ENCODE results near the gene ASCL3.
"Not testable (repeated sequence)": the region's sequence is repeated elsewhere in the genome, so short reads cannot be mapped to it uniquely, and the experiment has no call there.

The ASCL3 gene

DNA sequence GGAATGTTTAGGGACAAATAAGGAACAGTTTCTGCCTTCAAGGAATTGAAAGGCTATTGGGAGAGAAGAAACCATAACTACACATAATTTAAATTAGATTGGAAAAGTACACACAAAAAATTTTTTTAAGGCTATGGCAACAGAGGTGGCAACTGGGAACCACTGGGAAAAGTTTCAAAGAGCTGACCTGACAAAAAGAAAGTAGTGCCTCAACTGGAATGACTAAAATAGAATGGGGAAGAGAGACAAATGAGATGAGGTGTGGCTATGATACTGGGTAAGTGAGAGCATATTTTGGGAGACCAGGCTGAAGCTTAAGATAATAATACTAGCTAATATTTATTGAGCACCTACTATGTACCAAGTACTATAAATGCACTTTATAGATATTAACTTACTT lies 34.7 kb downstream of the ASCL3 start:
- DNase-seq: no peak

GRCh38 chr11:8907116-8907515 lies 35.7 kb downstream of the ASCL3 start:
- DNase-seq: no peak

- no peak for DNase-seq
Measured at GRCh38 chr11:8905528-8906165, 37.2 kb downstream of the ASCL3 start.

GRCh38 chr11:8899119-8899753 lies 43.6 kb downstream of the ASCL3 start:
- no peak for DNase-seq

DNA sequence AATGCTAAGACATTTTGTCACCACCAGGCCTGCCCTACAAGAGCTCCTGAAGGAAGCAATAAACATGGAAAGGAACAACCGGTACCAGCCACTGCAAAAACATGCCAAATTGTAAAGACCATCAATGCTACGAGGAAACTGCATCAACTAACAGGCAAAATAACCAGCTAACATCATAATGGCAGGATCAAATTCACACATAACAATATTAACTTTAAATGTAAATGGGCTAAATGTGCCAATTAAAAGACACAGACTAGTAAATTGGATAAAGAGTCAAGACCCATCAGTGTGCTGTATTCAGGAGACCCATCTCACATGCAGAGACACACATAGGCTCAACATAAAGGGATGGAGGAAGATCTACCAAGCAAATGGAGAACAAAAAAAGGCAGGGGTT lies 51.6 kb downstream of the ASCL3 start:
- not testable (repeated sequence) for DNase-seq

Data from activated T-cell treated with anti-CD3 and anti-CD28 coated beads, Interleukin-2, amount 50 U/mL, for 48 hours (primary cell).